ELF-1 (cell line): ENCODE data around the gene HESX1.
A peak's percentile ranks its signal among the peaks of the same experiment; 100 is the strongest.

Experiments
- DNase-seq: peaks from one replicate; pipeline ENCODE4 v3.0.0-alpha.2; 2016; ENCODE audit warnings: low read depth, low spot score

The HESX1 gene

DNA sequence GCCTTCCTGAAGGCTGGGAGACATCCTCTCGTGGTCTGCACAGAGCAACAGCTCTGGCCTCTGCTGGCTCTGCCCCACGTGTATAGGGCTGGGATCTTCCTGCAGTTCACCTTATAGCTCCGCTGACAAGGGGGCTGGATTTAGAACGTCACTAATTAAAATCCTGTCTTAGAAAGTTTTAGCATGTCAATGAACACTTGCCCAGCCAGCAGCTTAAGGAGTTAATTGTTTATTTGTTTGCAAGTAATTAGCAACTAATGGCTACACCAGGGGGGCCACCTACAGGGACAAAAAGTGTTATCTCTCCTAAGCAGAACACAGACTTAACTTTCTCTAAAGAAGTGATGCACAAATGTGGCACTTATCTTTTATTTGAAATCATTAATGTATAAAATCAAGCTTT, at the start of gene HESX1:
Gene HESX1 (minus strand): TSS at position 84 of the 403 bp plus-strand sequence. CDS start 60 bp downstream, at position 24.
- peak; percentile 84 for DNase-seq

GRCh38 chr3:57244946-57245345, 45.2 kb upstream of the HESX1 start:
- DNase-seq, result no peak

- DNase-seq, result no peak
Measured at GRCh38 chr3:57234613-57235575, 35.1 kb upstream of the HESX1 start.

- no peak for DNase-seq
Measured at GRCh38 chr3:57233799-57234198, 34.0 kb upstream of the HESX1 start.

- DNase-seq, result no peak
Measured at GRCh38 chr3:57230006-57230405, 30.2 kb upstream of the HESX1 start.

DNA sequence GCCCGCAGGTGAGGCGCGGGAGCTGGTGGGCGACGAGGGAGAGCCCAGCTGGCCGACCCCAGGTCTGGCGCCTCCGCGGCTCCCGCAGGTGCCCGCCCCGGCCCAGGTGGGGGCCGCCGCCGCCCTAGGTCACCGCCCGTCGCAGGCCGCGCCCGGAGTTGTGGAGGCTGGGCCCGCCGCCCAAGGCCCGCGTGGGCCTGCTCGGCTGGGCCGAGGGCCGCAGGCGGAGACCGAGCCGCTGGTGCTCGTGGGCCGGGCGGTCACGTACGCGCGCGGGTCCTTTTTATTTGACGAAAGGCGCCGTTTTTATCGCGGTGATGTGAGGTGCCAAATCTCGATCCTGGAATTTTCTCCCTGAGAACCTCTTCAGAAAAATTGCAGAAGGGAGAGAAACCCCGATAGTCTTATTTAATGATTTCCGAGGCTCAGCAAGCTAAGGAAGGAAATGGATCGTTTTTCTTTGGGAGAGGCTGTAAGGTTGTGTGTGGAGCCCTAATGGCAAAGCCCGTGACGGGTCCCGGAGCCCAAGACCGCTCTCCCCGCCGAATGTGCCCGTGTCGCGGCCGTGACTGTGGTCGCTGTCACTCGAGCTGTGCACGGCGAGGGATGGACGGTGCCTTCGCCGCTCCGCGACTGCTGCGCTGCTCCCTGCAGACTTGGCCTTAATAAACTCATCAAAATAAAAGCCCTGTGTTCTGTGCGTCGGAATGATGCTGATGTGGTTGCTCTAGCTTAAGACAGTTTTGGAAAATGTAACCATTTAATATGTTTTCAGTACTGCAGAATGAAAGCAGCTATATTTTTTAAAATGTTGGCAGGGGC, 28.4 kb upstream of the HESX1 start:
- peak; percentile 36 for DNase-seq

DNA sequence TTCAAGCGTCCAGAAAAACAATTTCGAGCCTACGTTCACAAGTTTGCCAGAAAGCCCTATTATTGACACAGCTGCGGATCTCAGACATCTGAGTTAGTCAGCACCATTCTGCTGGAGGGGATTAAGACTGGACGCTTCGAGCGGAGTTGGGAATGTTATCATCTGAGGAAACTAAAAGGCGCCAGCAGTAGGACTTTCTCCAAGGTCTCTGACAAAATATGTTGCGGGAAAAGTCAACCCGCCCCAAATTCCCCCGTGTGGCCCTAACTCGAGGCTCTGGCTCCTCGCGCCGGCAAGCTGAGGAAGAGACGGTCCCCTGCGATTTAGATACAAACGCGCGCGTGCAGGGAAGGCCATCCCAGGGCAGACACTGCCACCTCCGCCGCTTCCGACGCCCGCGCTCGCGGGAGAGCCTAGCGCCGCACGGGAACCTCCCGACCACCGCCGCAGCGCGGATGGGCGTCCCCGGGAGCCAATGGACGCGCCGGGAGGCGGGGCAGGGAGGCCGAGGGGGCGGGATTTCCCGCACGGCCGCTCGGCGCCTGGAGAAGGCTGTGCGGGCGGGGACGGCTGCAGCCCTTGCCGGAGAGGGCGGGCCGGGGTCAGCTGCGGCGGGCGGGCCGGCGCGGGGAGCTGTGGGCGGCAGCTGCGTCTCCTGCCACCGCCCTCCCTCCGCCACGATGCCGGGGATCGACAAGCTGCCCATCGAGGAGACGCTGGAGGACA, 27.6 kb upstream of the HESX1 start, which contains the start of gene APPL1:
Gene APPL1 (plus strand): TSS at position 526 of the 726 bp plus-strand sequence. CDS start 155 bp downstream, at position 681.
- peak; percentile 95 for DNase-seq

DNA sequence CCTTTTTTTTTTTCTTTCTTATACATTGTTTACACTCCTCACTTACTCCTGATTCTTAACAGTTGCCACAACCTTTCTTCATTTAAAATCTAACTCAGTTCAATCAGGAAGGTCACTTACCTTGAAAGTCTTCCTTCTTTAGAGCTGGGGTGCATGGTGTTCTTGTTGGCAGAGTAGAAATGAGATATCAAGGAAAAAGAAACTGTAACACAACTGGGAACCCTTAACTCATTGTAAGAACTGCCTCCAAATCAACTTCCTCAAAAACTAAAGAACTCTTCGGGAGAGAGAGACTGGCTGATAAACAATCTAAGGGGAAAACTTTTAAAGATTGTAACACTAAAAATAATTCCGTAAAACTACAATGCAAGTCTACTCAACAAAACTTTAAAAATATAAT, 26.4 kb upstream of the HESX1 start:
- no peak for DNase-seq

DNA sequence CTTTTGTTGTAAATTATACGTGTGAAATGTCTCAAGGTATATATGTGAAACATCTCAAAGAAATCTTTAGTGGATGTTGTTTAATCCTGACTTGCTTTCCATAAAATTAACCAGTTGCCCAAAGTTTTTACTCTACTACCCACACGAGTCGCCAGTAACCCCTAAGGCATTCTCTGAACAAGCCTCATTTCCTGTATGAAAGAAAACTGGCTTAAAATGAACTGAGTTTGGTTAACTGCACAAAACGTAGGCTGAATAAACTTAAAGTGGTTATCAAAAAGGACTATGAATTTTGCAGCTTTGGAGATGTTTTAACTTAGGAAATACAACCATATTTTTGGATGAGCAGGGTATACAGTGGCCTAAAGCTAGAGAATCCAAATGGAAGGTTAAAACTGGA, 25.1 kb upstream of the HESX1 start:
- no peak for DNase-seq

GRCh38 chr3:57221883-57222282, 22.1 kb upstream of the HESX1 start:
- DNase-seq, result no peak

GRCh38 chr3:57206423-57206822, 6.6 kb upstream of the HESX1 start:
- DNase-seq, result no peak

GRCh38 chr3:57194641-57195040, 5.1 kb downstream of the HESX1 start:
- no peak for DNase-seq

DNA sequence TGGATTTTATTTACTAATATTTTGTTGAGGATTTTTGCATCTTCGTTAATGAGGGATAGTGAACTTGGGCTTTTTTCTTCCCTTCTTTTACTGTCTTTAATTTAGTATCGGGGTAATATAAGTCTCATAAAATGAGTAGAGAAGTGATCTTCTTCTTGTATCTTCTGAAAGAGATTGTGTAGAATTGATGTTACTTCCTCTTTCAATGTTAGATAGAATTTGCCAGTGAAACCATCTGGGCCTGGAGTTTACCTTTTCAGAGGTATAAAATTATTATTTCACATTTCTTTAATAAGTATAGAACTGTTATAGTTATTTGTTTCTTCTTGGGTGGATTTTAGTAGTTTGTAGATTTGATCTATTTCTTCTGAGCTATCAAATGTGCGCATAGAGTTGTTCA, 7.8 kb downstream of the HESX1 start:
- DNase-seq, result no peak

- DNase-seq, result no peak
Measured at GRCh38 chr3:57184526-57184925, 15.3 kb downstream of the HESX1 start.

DNA sequence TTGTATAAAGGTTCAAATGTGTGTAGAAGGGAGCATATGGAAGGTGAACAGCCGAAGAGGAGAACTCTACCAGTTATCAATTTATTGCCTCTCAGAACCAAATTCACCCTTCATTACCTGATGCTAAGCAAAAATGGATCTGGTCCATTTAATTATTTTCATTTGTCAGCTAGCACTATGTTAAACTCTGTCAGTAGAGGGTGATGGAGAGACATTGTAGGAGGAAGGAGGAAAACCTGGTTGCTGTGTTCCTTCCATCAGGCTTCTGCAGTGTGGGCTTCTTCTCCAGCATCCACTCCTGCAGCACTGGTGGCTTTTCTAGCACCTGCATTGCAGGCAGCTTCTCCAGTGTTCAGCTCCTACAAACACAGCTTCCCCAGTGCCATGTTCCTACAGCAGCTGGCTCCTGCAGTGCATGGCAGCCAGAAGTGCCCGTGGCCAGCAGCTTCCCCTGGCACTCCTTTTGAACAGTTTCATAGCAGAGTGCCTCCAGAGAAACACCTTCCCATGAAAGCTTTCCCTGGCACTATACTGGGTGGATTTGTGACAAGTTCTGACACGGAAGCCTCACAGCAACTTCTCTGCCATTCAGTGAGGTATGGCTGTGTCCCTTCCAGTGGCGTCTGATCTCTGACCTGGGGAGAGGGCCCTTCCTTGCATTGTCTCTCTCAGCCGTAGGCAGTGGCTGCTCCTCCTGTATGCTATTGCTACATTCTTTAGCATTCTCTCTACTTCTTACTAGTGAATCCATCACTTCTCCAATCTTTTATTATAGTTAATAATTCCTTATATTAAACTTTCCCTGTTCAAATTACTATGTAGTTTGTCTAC, 20.0 kb downstream of the HESX1 start:
- DNase-seq, result no peak

DNA sequence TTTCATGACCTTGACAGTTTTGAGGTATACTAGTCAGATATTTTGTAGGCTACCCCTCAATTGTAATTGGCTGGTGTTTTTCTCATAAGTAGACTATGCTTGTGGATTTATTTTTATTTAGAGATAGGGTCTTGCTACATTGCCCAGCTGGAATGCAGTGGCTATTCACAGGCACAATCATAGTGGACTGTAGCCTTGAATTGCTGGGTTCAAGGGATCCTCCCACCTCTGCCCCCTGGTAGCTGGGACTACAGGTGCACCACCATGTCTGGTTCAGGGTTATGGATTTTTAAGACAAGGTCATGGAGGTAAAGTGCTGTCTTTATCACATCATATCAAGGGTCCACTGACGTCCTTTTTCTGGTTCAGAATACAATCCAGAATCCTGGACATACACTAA, 23.7 kb downstream of the HESX1 start:
- DNase-seq, result no peak

GRCh38 chr3:57173687-57174086, 26.1 kb downstream of the HESX1 start:
- DNase-seq, result no peak

DNA sequence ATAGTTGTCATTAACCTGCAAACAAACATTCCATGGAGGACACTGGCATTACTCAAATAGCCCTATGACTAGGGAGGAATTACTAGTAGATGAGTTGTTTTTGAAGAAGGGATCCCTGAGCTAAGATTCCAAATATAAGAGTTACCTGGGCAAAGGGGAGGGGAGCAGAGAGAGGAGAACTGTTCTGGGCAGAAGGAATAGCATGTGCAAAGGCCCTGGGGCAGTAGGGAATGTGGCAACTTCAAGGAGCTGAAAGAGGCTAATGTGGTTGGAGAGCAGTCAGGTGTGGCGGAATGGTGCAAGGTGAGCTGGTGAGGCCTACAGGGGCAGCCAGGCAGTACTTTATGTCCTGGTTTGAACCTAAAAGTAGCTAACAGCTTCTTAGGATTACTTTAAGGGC, 28.8 kb downstream of the HESX1 start:
- DNase-seq, result no peak

DNA sequence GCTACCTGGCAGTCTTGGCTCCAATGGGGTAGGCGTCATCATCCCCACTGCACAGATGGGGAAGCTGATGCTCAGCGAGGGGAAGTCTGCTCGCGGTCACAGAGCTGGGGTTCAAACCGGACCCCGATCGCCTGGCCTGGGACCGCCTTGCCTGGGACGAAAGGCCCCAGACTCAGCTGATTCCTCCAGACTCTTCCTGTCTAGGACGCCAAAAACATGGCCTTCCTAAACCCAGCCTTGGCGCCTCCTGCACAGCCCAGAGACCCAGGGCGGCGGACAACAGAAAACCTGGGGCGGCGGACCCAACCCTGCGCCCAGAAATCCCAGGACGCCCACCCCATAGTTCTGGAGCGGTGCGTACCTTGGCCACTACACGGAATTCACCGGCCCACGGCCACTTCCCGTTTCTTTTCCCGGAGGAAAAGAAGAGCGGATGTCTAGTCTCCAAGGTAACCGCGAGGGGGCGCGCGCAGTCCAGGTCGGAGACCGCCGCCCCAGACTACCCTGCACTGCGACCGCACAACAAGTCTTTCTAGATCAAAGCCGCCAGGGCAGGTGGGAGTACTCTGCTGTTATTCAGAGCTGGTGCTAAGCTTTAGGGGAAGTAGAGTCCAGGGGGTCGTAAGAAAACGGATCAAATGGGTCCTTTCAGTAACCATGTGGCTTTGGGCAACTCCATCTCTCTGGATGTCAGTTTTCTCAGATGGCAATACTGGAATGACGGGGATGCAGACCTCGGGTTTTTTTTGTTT, 29.7 kb downstream of the HESX1 start:
- peak; percentile 80 for DNase-seq

DNA sequence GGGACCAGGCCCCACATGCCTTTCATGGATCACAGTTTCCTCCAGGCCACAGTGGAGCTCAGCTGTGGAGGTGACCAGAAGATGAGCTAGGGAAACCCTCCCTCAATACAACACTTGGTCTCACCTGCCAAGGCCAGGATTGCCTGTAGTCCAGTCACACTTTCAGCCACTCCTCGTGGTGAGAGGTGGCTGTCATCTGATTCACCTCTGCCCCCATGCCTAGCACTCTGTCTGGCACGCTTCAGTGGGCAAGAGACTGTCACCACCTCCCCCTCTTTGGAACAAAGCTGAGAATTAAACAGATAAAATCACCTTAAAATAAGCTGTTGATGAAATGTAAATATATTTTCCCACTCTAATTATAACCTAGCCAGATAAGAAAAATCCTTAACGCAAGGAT, 30.7 kb downstream of the HESX1 start:
- no peak for DNase-seq
